Endothelial cell of umbilical vein (primary cell): ENCODE results near the gene NEB.

ENCODE experiments used
- CTCF ChIP-seq, 2 donors: IDR thresholded peaks; 1 replicate in 1 of 2; 2 replicates in 1 of 2; pipeline ENCODE4 v1.5.1; 2011; ENCODE audit warnings: low read length in 2 of 2, mild to moderate bottlenecking in 2 of 2, moderate library complexity in 2 of 2, control low read depth in 1 of 2, inconsistent platforms in 1 of 2, low read depth in 1 of 2; ENCODE audit not compliant: insufficient read depth in 1 of 2; ENCODE audit errors: extremely low read depth in 1 of 2
- MYC ChIP-seq: IDR thresholded peaks from one replicate; pipeline ENCODE4 v1.6.1; 2011; ENCODE audit warnings: mild to moderate bottlenecking, low read depth, low read length
- POLR2A ChIP-seq: IDR thresholded peaks from 2 replicates; pipeline ENCODE4 v1.6.1; 2012; ENCODE audit warnings: low read depth, mild to moderate bottlenecking, control low read depth, low read length

- TF ChIP-seq POLR2A: no peak
- TF ChIP-seq CTCF (IDR thresholded peaks at IDR 0.05; ENCODE audit: extremely low read depth in 1 of 2, insufficient read depth in 1 of 2, low read depth in 1 of 2, low read length in 2 of 2): no peak
- TF ChIP-seq MYC: no peak
These were observed 40.9 kb upstream of the NEB start for GRCh38 chr2:151775057-151775740.
